KMS-11 (cell line): ENCODE measurements around the gene TMEM126B.
"Not testable (repeated sequence)": the region's sequence is repeated elsewhere in the genome, so short reads cannot be mapped to it uniquely, and the experiment has no call there.

Experiments used
- H2AFZ ChIP-seq: fragments of 200-600 bp; sonication (generic); 2 replicates; pipeline ENCODE4 v1.6.1; 2016; ENCODE audit warnings: antibody characterized with exemption, mixed run types, low read depth
- H3K27ac ChIP-seq: fragments of 200-600 bp; sonication (generic); 2 replicates; pipeline ENCODE4 v1.6.1; 2016; ENCODE audit warnings: mild to moderate bottlenecking, mixed run types
- H3K27me3 ChIP-seq: fragments of 200-600 bp; sonication (generic); 2 replicates; pipeline ENCODE4 v1.6.1; 2017; ENCODE audit warnings: mild to moderate bottlenecking, low read depth, mixed run types, moderate library complexity; ENCODE audit not compliant: insufficient read depth
- H3K36me3 ChIP-seq: fragments of 200-600 bp; sonication (generic); 2 replicates; pipeline ENCODE4 v1.6.1; 2017; ENCODE audit warnings: mild to moderate bottlenecking, mixed run types; ENCODE audit not compliant: insufficient read depth
- H3K4me1 ChIP-seq: fragments of 200-600 bp; sonication (generic); 2 replicates; pipeline ENCODE4 v1.6.1; 2016; ENCODE audit warnings: mild to moderate bottlenecking, low read depth, mixed run types; ENCODE audit not compliant: poor library complexity, severe bottlenecking
- H3K4me2 ChIP-seq: fragments of 200-600 bp; sonication (generic); 2 replicates; pipeline ENCODE4 v1.7.0; 2016; ENCODE audit warnings: mild to moderate bottlenecking, mixed run types
- H3K4me3 ChIP-seq: fragments of 200-600 bp; sonication (generic); IDR thresholded peaks from 2 replicates; pipeline ENCODE4 v1.6.1; 2017; ENCODE audit warnings: low read depth, low read length, mixed read lengths; ENCODE audit not compliant: insufficient read depth
- H3K79me2 ChIP-seq: fragments of 200-600 bp; sonication (generic); 2 replicates; pipeline ENCODE4 v1.6.1; 2016; ENCODE audit warnings: low read depth, mixed run types; ENCODE audit not compliant: insufficient read depth
- H3K9ac ChIP-seq: fragments of 200-600 bp; sonication (generic); 2 replicates; pipeline ENCODE4 v1.6.1; 2016; ENCODE audit warnings: mild to moderate bottlenecking, mixed run types
- H4K20me1 ChIP-seq: fragments of 200-600 bp; sonication (generic); 2 replicates; pipeline ENCODE4 v1.6.1; 2016; ENCODE audit warnings: mild to moderate bottlenecking, mixed run types; ENCODE audit not compliant: insufficient read depth
- TF ChIP-seq, protein P1 (sequence below): fragments of 200-600 bp; sonication (generic); conservative IDR thresholded peaks from 2 replicates; pipeline ENCODE4 v1.6.1; 2017; ENCODE audit warnings: low read depth, mild to moderate bottlenecking, antibody characterized with exemption, low read length, moderate library complexity, mixed read lengths

The TMEM126B gene

GRCh38 chr11:85603220-85603619, 25.2 kb upstream of the TMEM126B start:
- TF ChIP-seq, protein P1, sequence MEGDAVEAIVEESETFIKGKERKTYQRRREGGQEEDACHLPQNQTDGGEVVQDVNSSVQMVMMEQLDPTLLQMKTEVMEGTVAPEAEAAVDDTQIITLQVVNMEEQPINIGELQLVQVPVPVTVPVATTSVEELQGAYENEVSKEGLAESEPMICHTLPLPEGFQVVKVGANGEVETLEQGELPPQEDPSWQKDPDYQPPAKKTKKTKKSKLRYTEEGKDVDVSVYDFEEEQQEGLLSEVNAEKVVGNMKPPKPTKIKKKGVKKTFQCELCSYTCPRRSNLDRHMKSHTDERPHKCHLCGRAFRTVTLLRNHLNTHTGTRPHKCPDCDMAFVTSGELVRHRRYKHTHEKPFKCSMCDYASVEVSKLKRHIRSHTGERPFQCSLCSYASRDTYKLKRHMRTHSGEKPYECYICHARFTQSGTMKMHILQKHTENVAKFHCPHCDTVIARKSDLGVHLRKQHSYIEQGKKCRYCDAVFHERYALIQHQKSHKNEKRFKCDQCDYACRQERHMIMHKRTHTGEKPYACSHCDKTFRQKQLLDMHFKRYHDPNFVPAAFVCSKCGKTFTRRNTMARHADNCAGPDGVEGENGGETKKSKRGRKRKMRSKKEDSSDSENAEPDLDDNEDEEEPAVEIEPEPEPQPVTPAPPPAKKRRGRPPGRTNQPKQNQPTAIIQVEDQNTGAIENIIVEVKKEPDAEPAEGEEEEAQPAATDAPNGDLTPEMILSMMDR: no peak
- no peak overlapping the region for H3K4me2 ChIP-seq
- no peaks in the 10 kb centered on the region for H4K20me1 ChIP-seq
- H3K9ac ChIP-seq: no peak overlapping the region
- H3K4me3 ChIP-seq: no peak overlapping the region
- no peaks in the 10 kb centered on the region for H3K36me3 ChIP-seq
- no peaks in the 10 kb centered on the region for H3K27me3 ChIP-seq
- H2AFZ ChIP-seq: no peak overlapping the region
- no peaks in the 10 kb centered on the region for H3K79me2 ChIP-seq
- H3K4me1 ChIP-seq: peaks cover 12% of the 10 kb centered on the region
- no peak overlapping the region for H3K27ac ChIP-seq

- not testable (repeated sequence) for H3K79me2 ChIP-seq, H4K20me1 ChIP-seq, H3K4me3 ChIP-seq, H3K27ac ChIP-seq, H3K36me3 ChIP-seq, H3K27me3 ChIP-seq, H2AFZ ChIP-seq, H3K9ac ChIP-seq, H3K4me2 ChIP-seq
- peaks cover 12% of the 10 kb centered on the region for H3K4me1 ChIP-seq
Measured at GRCh38 chr11:85606237-85606636, 22.2 kb upstream of the TMEM126B start.

DNA sequence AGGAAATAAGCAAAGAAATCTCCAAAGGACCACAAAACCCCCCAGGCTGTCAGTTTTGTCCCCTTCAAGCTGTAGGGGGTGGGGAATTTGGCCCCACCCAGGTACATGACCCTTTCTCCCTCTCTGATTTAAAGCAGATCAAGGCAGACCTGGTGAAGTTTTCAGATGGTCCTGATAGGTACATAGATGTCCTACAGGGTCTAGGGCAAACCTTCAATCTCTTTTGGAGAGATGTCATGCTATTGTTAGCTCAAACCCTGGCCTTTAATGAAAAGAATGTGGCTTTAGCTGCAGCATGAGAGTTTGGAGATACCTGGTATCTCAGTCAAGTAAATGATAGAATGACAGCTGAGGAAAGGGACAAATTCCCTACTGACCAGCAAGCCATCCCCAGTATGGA, 19.8 kb upstream of the TMEM126B start:
- H3K4me2 ChIP-seq, H2AFZ ChIP-seq, H3K9ac ChIP-seq, H4K20me1 ChIP-seq, H3K36me3 ChIP-seq, H3K4me3 ChIP-seq, H3K27me3 ChIP-seq, H3K79me2 ChIP-seq, H3K27ac ChIP-seq: not testable (repeated sequence)
- H3K4me1 ChIP-seq: peaks cover 12% of the 10 kb centered on the region

DNA sequence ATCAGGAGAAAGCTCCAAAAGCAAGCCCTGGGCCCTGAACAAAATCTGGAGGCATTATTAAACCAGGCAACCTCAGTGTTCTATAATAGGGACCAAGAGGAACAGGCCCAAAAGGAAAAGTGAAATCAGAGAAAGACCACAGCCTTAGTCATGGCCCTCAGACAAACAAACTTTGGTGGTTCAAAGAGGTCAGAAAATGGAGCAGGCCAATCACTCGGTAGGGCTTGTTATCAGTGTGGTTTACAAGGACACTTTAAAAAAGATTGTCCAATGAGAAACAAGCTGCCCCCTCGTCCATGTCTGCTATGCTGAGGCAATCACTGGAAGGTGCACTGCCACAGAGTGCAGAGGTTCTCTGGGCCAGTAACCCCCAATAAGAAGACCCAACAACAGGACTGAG, 19.1 kb upstream of the TMEM126B start:
- H4K20me1 ChIP-seq, H3K4me2 ChIP-seq, H2AFZ ChIP-seq, H3K9ac ChIP-seq, H3K27me3 ChIP-seq, H3K36me3 ChIP-seq, H3K79me2 ChIP-seq, H3K27ac ChIP-seq, H3K4me3 ChIP-seq: not testable (repeated sequence)
- H3K4me1 ChIP-seq: peaks cover 11% of the 10 kb centered on the region

DNA sequence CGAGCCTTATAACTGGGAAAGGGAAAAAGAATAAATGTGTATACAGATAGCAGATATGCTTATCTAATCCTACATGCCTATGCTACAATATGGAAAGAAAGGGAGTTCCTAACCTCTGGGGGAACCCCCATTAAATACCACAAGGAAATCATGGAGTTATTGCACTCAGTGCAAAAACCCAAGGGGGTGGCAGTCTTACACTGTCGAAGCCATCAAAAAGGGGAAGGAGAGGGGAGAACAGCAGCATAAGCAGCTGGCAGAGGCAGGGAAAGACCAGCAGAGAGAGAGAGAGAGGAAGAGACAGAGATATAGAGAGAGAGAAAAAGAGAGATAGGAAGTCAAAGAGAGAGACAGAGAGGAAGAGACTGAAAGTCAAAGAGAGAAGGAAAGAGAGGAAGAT, 16.8 kb upstream of the TMEM126B start:
- H4K20me1 ChIP-seq, H3K4me1 ChIP-seq, H3K36me3 ChIP-seq, H3K27ac ChIP-seq, H3K4me2 ChIP-seq, H3K9ac ChIP-seq, H3K79me2 ChIP-seq, H3K27me3 ChIP-seq, H3K4me3 ChIP-seq, H2AFZ ChIP-seq: not testable (repeated sequence)

DNA sequence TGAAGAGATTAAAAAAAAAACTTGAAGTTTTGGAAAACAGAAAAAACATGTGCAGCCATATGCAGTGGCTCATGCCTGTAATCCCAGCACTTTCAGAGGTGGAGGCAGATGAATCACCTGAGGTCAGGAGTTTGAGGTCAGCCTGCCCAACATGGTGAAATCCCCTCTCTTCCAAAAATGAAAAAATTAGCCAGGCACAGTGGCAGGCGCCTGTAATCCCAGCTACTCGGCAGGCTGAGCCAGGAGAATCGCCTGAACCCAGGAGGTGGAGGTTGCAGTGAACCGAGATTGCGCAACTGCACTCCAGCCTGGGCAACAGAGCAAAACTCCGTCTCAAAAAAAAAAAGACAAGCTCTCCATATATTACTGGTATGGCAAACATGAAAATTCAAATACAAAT, 8.9 kb upstream of the TMEM126B start:
- H3K27ac ChIP-seq: no peak overlapping the region
- H2AFZ ChIP-seq: no peak overlapping the region
- H3K4me3 ChIP-seq: no peak overlapping the region

More for the DNA sequence above, 8.9 kb upstream of the TMEM126B start:
- TF ChIP-seq, protein P1: no peak
- no peak overlapping the region for H3K4me2 ChIP-seq
- no peaks in the 10 kb centered on the region for H3K79me2 ChIP-seq
- no peak overlapping the region for H3K9ac ChIP-seq
- H3K27me3 ChIP-seq: no peaks in the 10 kb centered on the region
- H4K20me1 ChIP-seq: no peaks in the 10 kb centered on the region
- no peaks in the 10 kb centered on the region for H3K4me1 ChIP-seq
- H3K36me3 ChIP-seq: no peaks in the 10 kb centered on the region
